ENCODE measurements around the gene H1-8. TPM values are rescaled to one million over a fixed set of nuclear protein-coding genes. Genes with fewer than 3 reads are reported as not detected.

H1-8 gene
- total RNA-seq, 2 donors from 2014 or later = not detected

DNA sequence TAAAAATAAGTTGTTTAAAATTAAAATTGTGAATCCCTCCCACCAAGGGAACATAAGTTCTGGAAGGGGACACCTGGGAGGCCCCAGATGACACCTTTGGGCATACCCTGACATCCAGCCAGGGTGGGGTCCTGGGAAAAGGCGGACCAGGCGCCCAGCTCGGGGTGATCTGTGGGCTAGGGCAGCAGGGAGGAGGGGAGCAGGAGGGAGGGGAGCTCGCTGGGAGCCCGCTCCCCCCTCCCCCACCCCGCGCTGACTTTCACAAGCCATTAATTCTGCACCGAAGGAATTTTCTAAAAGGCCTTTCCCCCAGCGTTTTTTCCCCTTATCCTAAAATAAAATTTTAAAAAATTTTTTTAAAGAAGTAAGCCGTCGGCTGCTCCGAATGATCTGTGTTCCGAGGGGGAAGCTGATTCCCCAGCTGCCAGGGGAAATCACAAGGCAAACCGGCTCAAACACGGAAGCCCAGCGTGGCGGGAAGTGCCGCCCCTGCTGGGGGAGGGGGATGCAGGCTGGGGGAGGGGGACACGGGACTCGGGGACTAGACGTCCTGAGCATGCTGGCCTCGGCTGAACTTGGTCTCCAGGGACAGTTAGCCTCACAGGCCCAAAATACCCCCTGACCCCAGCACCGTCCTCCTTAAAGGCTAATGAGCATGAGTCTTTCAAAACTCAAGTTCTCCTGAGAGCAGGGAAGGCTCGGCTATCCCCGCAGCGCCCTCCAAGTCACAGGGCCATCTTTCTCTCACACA is 49.6 kb downstream of the H1-8 start:
- Histone ChIP-seq H3K9me3 (no peaks in the 10 kb centered on the region), H3K4me1 (replicated peaks) (peaks cover 15% of the 10 kb centered on the region), H3K27me3 (replicated peaks; ENCODE audit: insufficient read depth) (no peaks in the 10 kb centered on the region), H3K27ac (peak overlapping the region; percentile 64 to 72), H3K36me3 (no peaks in the 10 kb centered on the region), H3K4me3 (no peak overlapping the region)
- DNase-seq (ENCODE audit: low spot score) = no peak
- TF ChIP-seq POLR2A (IDR thresholded peaks at IDR 0.05) (no peak), POLR2AphosphoS5 (IDR thresholded peaks at IDR 0.05) (no peak)
- TF ChIP-seq, protein P1, sequence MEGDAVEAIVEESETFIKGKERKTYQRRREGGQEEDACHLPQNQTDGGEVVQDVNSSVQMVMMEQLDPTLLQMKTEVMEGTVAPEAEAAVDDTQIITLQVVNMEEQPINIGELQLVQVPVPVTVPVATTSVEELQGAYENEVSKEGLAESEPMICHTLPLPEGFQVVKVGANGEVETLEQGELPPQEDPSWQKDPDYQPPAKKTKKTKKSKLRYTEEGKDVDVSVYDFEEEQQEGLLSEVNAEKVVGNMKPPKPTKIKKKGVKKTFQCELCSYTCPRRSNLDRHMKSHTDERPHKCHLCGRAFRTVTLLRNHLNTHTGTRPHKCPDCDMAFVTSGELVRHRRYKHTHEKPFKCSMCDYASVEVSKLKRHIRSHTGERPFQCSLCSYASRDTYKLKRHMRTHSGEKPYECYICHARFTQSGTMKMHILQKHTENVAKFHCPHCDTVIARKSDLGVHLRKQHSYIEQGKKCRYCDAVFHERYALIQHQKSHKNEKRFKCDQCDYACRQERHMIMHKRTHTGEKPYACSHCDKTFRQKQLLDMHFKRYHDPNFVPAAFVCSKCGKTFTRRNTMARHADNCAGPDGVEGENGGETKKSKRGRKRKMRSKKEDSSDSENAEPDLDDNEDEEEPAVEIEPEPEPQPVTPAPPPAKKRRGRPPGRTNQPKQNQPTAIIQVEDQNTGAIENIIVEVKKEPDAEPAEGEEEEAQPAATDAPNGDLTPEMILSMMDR (IDR thresholded peaks at IDR 0.05) = no peak
- intact Hi-C loops (cut with DNase I) = loop anchor here (10.0 kb wide), 1 partner anchor 108 kb away; no protein-coding TSS in a partner anchor
- 36% methylated on average over 26 of the region's 26 CpGs for WGBS

DNA sequence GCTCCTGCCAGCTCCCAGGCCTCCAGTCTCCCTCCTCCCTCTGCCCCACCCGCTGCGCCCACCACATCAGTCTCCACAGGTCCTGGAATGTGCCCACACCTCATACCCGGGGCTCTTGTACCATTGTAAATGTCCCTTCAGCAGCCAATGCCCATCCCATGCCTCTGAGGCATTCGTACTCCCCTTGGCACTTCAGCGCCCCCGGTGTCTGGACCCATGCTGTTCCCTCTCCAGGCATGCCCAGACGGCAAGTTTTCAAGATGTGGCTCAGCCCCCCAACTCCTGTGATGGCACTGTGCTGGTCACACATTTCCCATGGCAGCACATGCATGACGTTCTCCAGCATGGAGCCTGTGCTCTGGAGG is 50.2 kb downstream of the H1-8 start:
- intact Hi-C loops (cut with DNase I) = loop anchor here (10.0 kb wide), 1 partner anchor 108 kb away; no protein-coding TSS in a partner anchor
- H3K27ac ChIP-seq = peak overlapping the region; percentile 64 to 72
- TF ChIP-seq POLR2AphosphoS5 (IDR thresholded peaks at IDR 0.05) = no peak
- no peak for TF ChIP-seq POLR2A (IDR thresholded peaks at IDR 0.05)
- TF ChIP-seq, protein P1 (IDR thresholded peaks at IDR 0.05) = no peak
- no peaks in the 10 kb centered on the region for H3K36me3 ChIP-seq
- H3K4me1 ChIP-seq (replicated peaks) = peaks cover 15% of the 10 kb centered on the region
- no peak overlapping the region for H3K4me3 ChIP-seq
- H3K9me3 ChIP-seq = no peaks in the 10 kb centered on the region
- WGBS = 60% methylated on average over 8 of the region's 8 CpGs
- H3K27me3 ChIP-seq (replicated peaks; ENCODE audit: insufficient read depth) = no peaks in the 10 kb centered on the region
- DNase-seq (ENCODE audit: low spot score) = no peak

DNA sequence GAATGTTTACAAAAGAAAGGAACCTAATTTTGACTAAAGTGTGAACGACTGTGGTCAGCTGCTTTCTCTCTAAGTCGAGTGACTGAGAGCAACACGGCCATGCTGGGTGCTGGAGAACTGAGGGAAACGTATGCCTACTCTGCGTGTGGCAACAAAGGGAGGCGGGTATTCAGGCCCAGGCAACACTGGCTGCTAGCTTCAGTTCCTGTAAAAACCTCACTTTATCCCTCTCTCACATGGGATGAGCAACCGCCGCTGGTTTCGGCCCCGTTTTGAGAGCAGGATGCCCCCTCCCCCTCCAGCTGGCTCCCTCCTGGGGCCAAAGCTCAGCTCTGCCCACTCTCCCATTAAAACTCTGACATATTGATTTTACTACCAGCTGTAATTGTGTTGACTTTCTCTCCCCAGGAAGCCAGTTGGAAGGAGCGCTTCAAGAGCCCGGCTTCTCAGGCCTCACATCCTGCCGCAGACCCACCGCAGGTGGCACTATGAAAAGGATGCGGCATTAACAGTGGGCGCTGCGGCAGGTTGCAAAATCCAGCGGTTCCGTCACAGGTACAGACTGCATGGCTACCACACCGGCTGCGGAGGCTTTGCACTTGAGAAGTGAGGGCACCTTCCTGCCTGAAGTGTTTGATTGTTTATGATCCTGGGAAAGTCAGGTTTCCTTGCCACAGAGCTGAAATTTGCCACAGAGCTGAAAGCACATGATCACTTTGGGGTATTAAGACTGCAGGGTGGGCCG is 50.8 kb downstream of the H1-8 start:
- intact Hi-C loops (cut with DNase I) = loop anchor here (10.0 kb wide), 1 partner anchor 109 kb away; no protein-coding TSS in a partner anchor
- peaks cover 15% of the 10 kb centered on the region for H3K4me1 ChIP-seq (replicated peaks)
- 41% methylated on average over 22 of the region's 22 CpGs for WGBS
- H3K27ac ChIP-seq = peak overlapping the region; percentile 64 to 72
- H3K4me3 ChIP-seq = no peak overlapping the region
- TF ChIP-seq, protein P1 (IDR thresholded peaks at IDR 0.05) = no peak
- TF ChIP-seq POLR2AphosphoS5 (IDR thresholded peaks at IDR 0.05) = peak; percentile 35
- DNase-seq (ENCODE audit: low spot score) = peak; percentile 19
- H3K27me3 ChIP-seq (replicated peaks; ENCODE audit: insufficient read depth) = no peaks in the 10 kb centered on the region
- no peaks in the 10 kb centered on the region for H3K9me3 ChIP-seq
- H3K36me3 ChIP-seq = no peaks in the 10 kb centered on the region

DNA sequence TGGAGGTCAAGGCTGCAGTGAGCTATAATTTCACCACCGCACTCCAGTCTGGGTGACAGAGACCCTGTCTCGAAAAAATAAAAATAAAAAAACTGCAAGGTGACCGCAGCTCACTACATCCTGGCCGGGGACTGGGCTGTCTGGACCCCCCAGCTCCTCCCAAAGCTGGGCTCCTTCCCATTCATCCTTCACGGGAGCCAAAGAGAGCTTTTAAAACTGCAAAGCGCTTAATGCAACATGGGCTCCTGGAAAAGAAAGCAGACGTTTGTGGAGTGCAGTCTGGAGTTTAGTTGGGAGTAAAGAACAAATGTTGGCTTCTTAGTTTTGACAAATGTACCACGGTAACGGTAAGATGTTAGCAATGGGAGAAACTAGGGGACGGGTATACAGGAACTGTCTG is 51.4 kb downstream of the H1-8 start:
- 70% methylated on average over 10 of the region's 10 CpGs for WGBS
- Histone ChIP-seq H3K4me1 (replicated peaks) (peaks cover 15% of the 10 kb centered on the region), H3K36me3 (no peaks in the 10 kb centered on the region), H3K4me3 (no peak overlapping the region), H3K9me3 (no peaks in the 10 kb centered on the region), H3K27ac (peak overlapping the region; percentile 64 to 72), H3K27me3 (replicated peaks; ENCODE audit: insufficient read depth) (no peaks in the 10 kb centered on the region)
- intact Hi-C loops (cut with DNase I) = loop anchor here (10.0 kb wide), 1 partner anchor 110 kb away; no protein-coding TSS in a partner anchor
- TF ChIP-seq POLR2A (IDR thresholded peaks at IDR 0.05) (no peak), POLR2AphosphoS5 (IDR thresholded peaks at IDR 0.05) (no peak)
- TF ChIP-seq, protein P1 (IDR thresholded peaks at IDR 0.05) = no peak
- DNase-seq (ENCODE audit: low spot score) = no peak

All from prostate gland (tissue), 2 donors.